GM21526 (cell line): ENCODE results near the gene SAMD4A.
A peak's percentile ranks its signal among the peaks of the same experiment; 100 is the strongest.
"Not testable (repeated sequence)": the region's sequence is repeated elsewhere in the genome, so short reads cannot be mapped to it uniquely, and the experiment has no call there.

Experiments used
- ATAC-seq: cut with Tn5 transposase; IDR thresholded peaks from one replicate; pipeline ENCODE4 v1.9.1; 2021; ENCODE audit warnings: moderate library complexity; ENCODE audit not compliant: unreplicated experiment, low FRiP score

The SAMD4A gene

DNA sequence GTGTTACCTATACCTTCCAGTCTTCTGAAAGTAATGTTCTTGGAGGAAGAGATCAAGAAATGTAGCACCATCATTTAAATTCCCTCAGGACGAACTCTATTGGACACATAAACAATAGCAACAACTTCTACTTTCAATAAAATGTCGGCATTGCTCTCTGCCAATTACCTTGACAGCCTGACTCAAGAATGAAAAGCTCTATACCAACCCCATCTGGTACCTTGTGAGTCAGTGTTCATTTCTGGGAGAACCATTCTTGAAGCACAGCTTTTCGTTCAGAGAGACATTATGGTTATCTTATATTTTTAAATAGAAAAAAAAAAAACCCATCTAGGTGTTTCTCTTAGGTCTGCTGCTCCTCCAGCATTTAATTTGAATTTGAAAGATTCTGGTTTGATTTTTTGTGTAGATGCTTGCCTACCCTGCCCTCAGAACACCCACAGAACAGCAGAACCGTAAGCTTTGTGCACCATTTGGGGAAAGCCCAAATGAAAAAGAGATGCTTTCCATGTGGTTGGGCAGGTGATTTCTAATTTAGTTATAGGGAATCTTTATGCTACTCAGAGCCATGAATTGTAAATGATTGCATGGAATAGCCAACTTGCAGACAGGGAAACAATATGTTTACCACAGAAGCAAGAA, 156.0 kb downstream of the SAMD4A start:
- ATAC-seq = no peak

GRCh38 chr14:54724123-54724522, 157.2 kb downstream of the SAMD4A start:
- no peak for ATAC-seq

- ATAC-seq = no peak
Observed at GRCh38 chr14:54724676-54725325, 157.9 kb downstream of the SAMD4A start.

DNA sequence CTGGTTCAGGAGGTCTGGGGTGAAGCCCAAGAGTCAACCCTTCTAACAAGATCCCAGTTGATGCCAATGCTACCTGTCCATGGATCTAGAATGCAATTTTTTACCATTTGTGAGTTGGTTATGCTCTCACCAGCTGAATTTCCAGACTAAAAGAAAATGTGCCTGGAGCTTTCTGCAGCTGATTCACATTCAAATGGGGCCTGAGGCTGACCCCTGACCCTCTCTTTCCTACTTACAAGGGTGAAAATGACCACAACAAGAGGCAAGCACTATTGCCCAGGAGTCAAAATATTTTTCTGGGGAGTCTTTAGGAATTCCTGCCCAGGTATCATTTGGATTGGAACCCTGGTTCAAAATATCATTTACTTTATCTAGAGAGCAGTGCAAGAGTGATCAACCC, 159.1 kb downstream of the SAMD4A start:
- no peak for ATAC-seq

GRCh38 chr14:54727929-54728328, 161.0 kb downstream of the SAMD4A start:
- no peak for ATAC-seq

GRCh38 chr14:54728700-54729527, 162.0 kb downstream of the SAMD4A start:
- no peak for ATAC-seq

- peak; percentile 92 for ATAC-seq
Observed at GRCh38 chr14:54730156-54730961, 163.4 kb downstream of the SAMD4A start.

GRCh38 chr14:54734966-54735365, 168.0 kb downstream of the SAMD4A start:
- ATAC-seq = no peak

- ATAC-seq = no peak
Observed at GRCh38 chr14:54735424-54735823, 168.5 kb downstream of the SAMD4A start.

GRCh38 chr14:54737132-54737711, 170.3 kb downstream of the SAMD4A start:
- ATAC-seq = no peak

GRCh38 chr14:54738009-54738408, 171.1 kb downstream of the SAMD4A start:
- no peak for ATAC-seq

DNA sequence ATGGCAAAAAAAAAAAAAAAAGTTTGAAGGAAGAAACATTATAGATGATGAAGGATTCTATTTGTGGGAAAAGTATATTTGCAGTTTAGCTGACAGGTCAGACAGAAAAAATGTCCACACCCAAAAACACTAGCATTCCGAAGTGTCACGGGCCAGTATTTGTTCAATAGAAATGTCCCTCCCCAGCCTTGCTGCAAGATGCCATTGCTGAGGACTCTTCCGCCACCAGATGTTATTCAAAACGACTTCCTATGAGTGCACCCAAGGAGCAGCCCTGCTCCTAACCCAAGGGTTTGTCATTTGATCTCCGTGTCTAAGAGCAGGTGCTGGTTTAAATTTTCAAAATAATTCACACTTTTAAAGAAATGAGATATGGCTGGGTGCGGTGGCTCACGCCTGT, 172.6 kb downstream of the SAMD4A start:
- ATAC-seq = no peak

- ATAC-seq = no peak
Observed at GRCh38 chr14:54742492-54743350, 175.8 kb downstream of the SAMD4A start.

- ATAC-seq = no peak
Observed at GRCh38 chr14:54743382-54743781, 176.5 kb downstream of the SAMD4A start.

DNA sequence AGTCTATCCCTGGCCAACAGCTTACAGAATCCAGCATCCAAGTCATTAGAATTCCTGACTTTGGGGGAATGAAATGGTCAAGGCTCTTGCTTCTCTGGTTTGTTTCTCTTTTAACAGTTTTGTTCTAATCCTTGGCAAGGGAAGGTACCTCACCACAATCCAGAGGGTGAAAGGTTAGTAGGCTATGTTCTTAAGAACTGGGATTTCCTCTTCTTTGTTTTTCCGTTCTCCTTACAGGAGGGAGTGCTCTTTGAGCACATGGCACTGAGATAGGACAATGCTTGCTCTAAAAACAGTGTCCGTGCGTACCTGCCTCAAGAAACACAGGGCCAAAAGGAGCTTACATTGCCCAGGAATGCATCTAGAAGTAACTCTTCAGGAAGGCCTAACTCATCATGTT, 179.1 kb downstream of the SAMD4A start:
- ATAC-seq = no peak

DNA sequence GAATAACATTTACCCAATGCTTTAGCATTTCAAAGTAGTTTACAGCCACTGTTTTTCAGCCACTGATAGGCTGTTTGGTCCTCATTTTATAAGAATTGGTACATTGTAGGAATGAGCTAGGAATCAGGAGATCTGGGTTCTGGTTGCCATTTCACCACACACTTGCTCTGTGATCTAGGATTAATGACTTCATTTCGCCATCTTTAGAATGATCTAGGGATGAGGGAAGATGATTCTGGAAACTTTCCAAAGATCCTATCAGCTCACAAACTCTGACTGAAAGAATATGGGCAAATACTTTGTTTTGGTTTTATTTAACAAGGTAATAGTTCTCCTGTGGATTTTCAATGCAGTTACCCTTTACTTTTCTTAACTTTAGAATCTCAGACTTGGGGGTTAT, 180.7 kb downstream of the SAMD4A start:
- no peak for ATAC-seq

- no peak for ATAC-seq
Observed at GRCh38 chr14:54749180-54749579, 182.3 kb downstream of the SAMD4A start.

DNA sequence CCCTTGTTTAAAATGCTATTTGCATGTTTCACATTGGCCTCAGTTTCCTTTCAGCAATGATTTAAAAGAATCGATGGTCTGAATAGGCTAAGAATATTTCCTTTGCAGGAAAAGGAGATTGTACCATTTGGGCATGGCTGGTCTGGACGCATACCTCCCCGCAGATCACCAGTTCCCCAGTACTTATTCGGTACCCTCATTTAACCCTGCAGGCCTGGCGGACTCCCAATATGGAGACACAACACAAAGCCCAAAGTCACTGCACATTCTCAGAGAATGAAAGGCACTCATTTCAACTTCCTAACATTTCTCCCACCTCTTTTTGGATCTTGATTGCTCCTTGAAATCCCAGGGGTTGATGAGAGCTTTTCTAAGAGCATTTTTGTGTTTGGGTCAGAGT, 182.8 kb downstream of the SAMD4A start:
- no peak for ATAC-seq

DNA sequence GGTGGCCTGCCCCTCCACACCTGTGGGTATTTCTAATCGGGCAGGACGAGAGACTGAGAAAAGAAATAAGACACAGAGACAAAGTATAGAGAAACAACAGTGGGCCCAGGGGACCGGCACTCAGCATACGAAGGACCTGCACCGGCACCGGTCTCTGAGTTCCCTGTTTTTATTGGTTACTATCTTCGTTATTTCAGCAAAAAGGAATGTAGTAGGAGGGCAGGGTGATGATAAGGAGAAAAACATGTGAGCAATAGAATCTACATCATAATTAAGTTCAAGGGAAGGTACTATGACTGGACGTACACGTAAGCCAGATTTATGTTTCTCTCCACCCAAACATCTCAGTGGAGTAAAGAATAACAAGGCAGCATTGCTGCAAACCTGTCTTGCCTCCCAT, 185.7 kb downstream of the SAMD4A start:
- ATAC-seq = not testable (repeated sequence)
